K562 (cell line): ENCODE measurements around the gene PI4KA. TPM values are rescaled to one million over a fixed set of nuclear protein-coding genes. Genes with fewer than 3 reads are reported as not detected.

Experiments used
- ATAC-seq: fragments of 200-7000 bp; cut with Tn5 transposase; 3 replicates; pipeline ENCODE4 v1.9.1; 2020; ENCODE audit warnings: moderate library complexity
- BruUV-seq: library from RNA; stranded (reverse); fragments of 400-500 nt; replicated peaks from 2 replicates; lab custom pipeline; 2021; lab: Mats Ljungman, UMichigan
- CTCF ChIA-PET: fragments of 300-600 bp; formaldehyde crosslinking; extraction: SDS; loops from one replicate; lab custom pipeline; 2021; ENCODE audit warnings: low intra/inter-chr PET ratio; lab: Yijun Ruan, JAX
- POLR2A ChIA-PET: fragments of 300-600, 350-650 bp; sonication (Branson Sonifier 250); formaldehyde crosslinking; extraction: SDS; loops from one replicate; lab custom pipeline; 2021; ENCODE audit warnings: antibody characterized with exemption, inconsistent platforms; lab: Yijun Ruan, JAX
- DNase-seq, 4 experiments: peaks; one replicate each; pipeline versions ENCODE4 v3.0.0 to v3.0.0-alpha.2; 2011 to 2018; ENCODE audit warnings: low spot score in 3 of 4, mixed read lengths in 3 of 4; ENCODE audit errors: extremely low read depth in 1 of 4
- FAIRE-seq: peaks from 2 replicates; lab custom pipeline; 2011; peaks lifted over from hg19 to GRCh38; lab: Jason Lieb, UNC
- H2AFZ ChIP-seq: 2 replicates; pipeline ENCODE4 v1.6.0; 2011; ENCODE audit warnings: low read depth, low read length, control low read depth, inconsistent platforms
- H3K27ac ChIP-seq: fragments of 200-600 bp; 3 replicates; pipeline ENCODE4 v1.8.0; 2011; ENCODE audit warnings: low read depth, mild to moderate bottlenecking, control low read depth, inconsistent platforms, low read length, moderate library complexity, mixed read lengths; ENCODE audit errors: extremely low read depth
- H3K27me3 ChIP-seq, 2 experiments: fragments of 300-600 bp in 1 of 2; 2 replicates in 1 of 2; 3 replicates in 1 of 2; pipeline versions ENCODE4 v1.6.0 to v1.8.0; 2011; ENCODE audit warnings: inconsistent platforms in 2 of 2, low read length in 2 of 2, mild to moderate bottlenecking in 1 of 2, mixed read lengths in 1 of 2, moderate library complexity in 1 of 2; ENCODE audit not compliant: control insufficient read depth in 2 of 2, insufficient read depth in 2 of 2
- H3K36me3 ChIP-seq: fragments of 300-600 bp; 3 replicates; pipeline ENCODE4 v1.8.0; 2011; ENCODE audit warnings: mild to moderate bottlenecking, low read length, inconsistent platforms; ENCODE audit not compliant: control insufficient read depth, insufficient read depth
- H3K4me1 ChIP-seq, 2 experiments: fragments of 200-600 bp in 1 of 2; replicated peaks in 1 of 2; 2 replicates in 1 of 2; 3 replicates in 1 of 2; pipeline versions ENCODE4 v1.5.1 to v1.8.0; 2011; ENCODE audit warnings: inconsistent platforms in 2 of 2, low read length in 2 of 2, mild to moderate bottlenecking in 1 of 2, mixed read lengths in 1 of 2, moderate library complexity in 1 of 2; ENCODE audit not compliant: control insufficient read depth in 2 of 2, insufficient read depth in 2 of 2
- H3K4me2 ChIP-seq: 2 replicates; pipeline ENCODE4 v1.6.1; 2011; ENCODE audit warnings: low read length, control low read depth, inconsistent platforms, mixed read lengths; ENCODE audit not compliant: insufficient read depth
- H3K4me3 ChIP-seq: fragments of 200-600 bp; sonication (generic), shearing (Covaris generic); 2 replicates; pipeline ENCODE4 v1.5.1; 2016; ENCODE audit warnings: control low read depth, inconsistent platforms
- H3K79me2 ChIP-seq: fragments of 200-600 bp; 3 replicates; pipeline ENCODE4 v1.8.0; 2011; ENCODE audit warnings: low read length, inconsistent platforms; ENCODE audit not compliant: control insufficient read depth, insufficient read depth
- H3K9ac ChIP-seq, 2 experiments: 2 replicates each; pipeline versions ENCODE4 v1.6.0 to v1.6.1; 2011; ENCODE audit warnings: low read depth in 2 of 2, low read length in 2 of 2, control low read depth in 1 of 2, inconsistent platforms in 1 of 2, mild to moderate bottlenecking in 1 of 2, mixed read lengths in 1 of 2; ENCODE audit not compliant: insufficient read depth in 1 of 2
- H3K9me1 ChIP-seq: one replicate; pipeline ENCODE4 v1.6.0; 2011; ENCODE audit warnings: inconsistent platforms, mild to moderate bottlenecking, low read length, moderate library complexity; ENCODE audit not compliant: control insufficient read depth, insufficient read depth
- H3K9me3 ChIP-seq: replicated peaks from 2 replicates; pipeline ENCODE4 v1.5.1; 2011; ENCODE audit warnings: low read depth, low read length, inconsistent platforms; ENCODE audit not compliant: control insufficient read depth, insufficient read depth
- H4K20me1 ChIP-seq: replicated peaks from 2 replicates; pipeline ENCODE4 v1.6.1; 2011; ENCODE audit warnings: low read length, inconsistent platforms, mixed read lengths; ENCODE audit not compliant: control insufficient read depth, insufficient read depth
- CBFA2T2 ChIP-seq: fragments of 450-650 bp; conservative IDR thresholded peaks from 2 replicates; pipeline ENCODE4 v1.6.1; 2017; ENCODE audit warnings: mild to moderate bottlenecking
- FOS ChIP-seq: IDR thresholded peaks from 3 replicates; pipeline ENCODE4 v1.6.1; 2011; ENCODE audit not compliant: insufficient read length; ENCODE audit errors: extremely low read depth
- GABPA ChIP-seq: fragments of 200-800 bp; sonication (Bioruptor generic); conservative IDR thresholded peaks from 2 replicates; pipeline ENCODE4 v1.6.1; 2016; ENCODE audit warnings: low read depth, missing genetic modification characterization, missing compliant biosample characterization
- HMG20B ChIP-seq: fragments of 250-450 bp; sonication (Bioruptor Pico); IDR thresholded peaks from 2 replicates; pipeline ENCODE4 v1.5.0; 2021; ENCODE audit warnings: mild to moderate bottlenecking
- HMGN3 ChIP-seq: IDR thresholded peaks from 2 replicates; pipeline ENCODE4 v1.6.1; 2011; ENCODE audit warnings: borderline replicate concordance, low read depth, mild to moderate bottlenecking, mixed read lengths, low read length; ENCODE audit not compliant: insufficient read length; ENCODE audit errors: extremely low read depth
- JUNB ChIP-seq: fragments of 450-650 bp; formaldehyde crosslinking; conservative IDR thresholded peaks from 2 replicates; pipeline ENCODE4 v1.4.0; 2020; ENCODE audit warnings: mild to moderate bottlenecking
- MCM3 ChIP-seq: fragments of 450-650 bp; IDR thresholded peaks from 2 replicates; pipeline ENCODE4 v1.6.1; 2016
- POLR3G ChIP-seq: IDR thresholded peaks from 2 replicates; pipeline ENCODE4 v1.6.1; 2011; ENCODE audit not compliant: insufficient read length, insufficient replicate concordance; ENCODE audit errors: extremely low read depth
- PTTG1 ChIP-seq: fragments of 450-650 bp; IDR thresholded peaks from 2 replicates; pipeline ENCODE4 v1.6.1; 2016; ENCODE audit warnings: low read depth, mild to moderate bottlenecking, missing genetic modification characterization, missing compliant biosample characterization
- RFX5 ChIP-seq: IDR thresholded peaks from 2 replicates; pipeline ENCODE4 v1.6.1; 2011; ENCODE audit warnings: low read depth, mild to moderate bottlenecking, improper control_type of control experiment, low read length
- SMC3 ChIP-seq: conservative IDR thresholded peaks from 2 replicates; pipeline ENCODE4 v1.6.1; 2011; ENCODE audit warnings: low read depth, low read length, improper control_type of control experiment; ENCODE audit not compliant: insufficient read depth
- TEAD2 ChIP-seq: fragments of 450-650 bp; IDR thresholded peaks from 2 replicates; pipeline ENCODE4 v1.6.1; 2016; ENCODE audit warnings: missing genetic modification characterization, control low read depth, missing compliant biosample characterization
- TSC22D4 ChIP-seq: fragments of 450-650 bp; IDR thresholded peaks from 2 replicates; pipeline ENCODE4 v1.6.1; 2016; ENCODE audit warnings: missing genetic modification characterization, missing biosample characterization, control low read depth
- ZNF444 ChIP-seq: fragments of 250-450 bp; sonication (Bioruptor Pico); IDR thresholded peaks from 2 replicates; pipeline ENCODE4 v1.4.0; 2020; ENCODE audit warnings: mild to moderate bottlenecking, moderate library complexity
- ZNF696 ChIP-seq: fragments of 250-450 bp; sonication (Bioruptor Pico); conservative IDR thresholded peaks from 2 replicates; pipeline ENCODE4 v1.4.0; 2020; ENCODE audit warnings: mild to moderate bottlenecking, moderate library complexity
- ZSCAN32 ChIP-seq: fragments of 450-650 bp; formaldehyde crosslinking; IDR thresholded peaks from 2 replicates; pipeline ENCODE4 v1.4.0; 2020; ENCODE audit warnings: mild to moderate bottlenecking, moderate library complexity
- WGBS: fragments of 100-300 bp; shearing (Covaris generic); methylation state at CpG from one replicate; pipeline ENCODE4 v1.1.6; 2016; ENCODE audit warnings: low coverage, mixed read lengths; ENCODE audit not compliant: insufficient coverage; ENCODE audit errors: missing lambda C conversion rate; 5-methylcytosine and 5-hydroxymethylcytosine counted together
- in situ Hi-C: fragments of 300-500 bp; cut with MboI; formaldehyde crosslinking; loops from 4 replicates; pipeline ENCODE4 v1.15.0; 2018; ENCODE audit warnings: inconsistent platforms, mixed read lengths
- intact Hi-C: fragments of 100-400 bp; cut with micrococcal nuclease; formaldehyde crosslinking; loops from 2 replicates; pipeline ENCODE4 v1.14.2; 2022
- polyA plus RNA-seq, 8 experiments: library from polyadenylated mRNA; depleted of rRNA in 4 of 8; stranded (reverse) in 5 of 8; unstranded in 3 of 8; fragments of >200 nt; fragmentation: Nextera tagmentation in 2 of 8; fragmentation: Illumina TruSeq in 1 of 8; extraction: Ambion mirVana in 2 of 8; extraction: Trizol in 1 of 8; gene quantifications; 2 replicates each; pipeline versions ENCODE4 v1.2.1 to v1.2.3, GENCODE V29; 2011 to 2014; ENCODE audit warnings: inconsistent platforms in 1 of 8, missing spikeins in 1 of 8
- total RNA-seq, 7 experiments: library from RNA; depleted of rRNA in 6 of 7; stranded (reverse); fragments of >200 nt in 6 of 7; fragmentation: Illumina TruSeq in 2 of 7; extraction: Trizol in 2 of 7; gene quantifications; 2 replicates each; pipeline versions ENCODE4 v1.2.1 to v1.2.3, GENCODE V29; 2011 to 2021; ENCODE audit warnings: low replicate concordance in 1 of 7
- TF ChIP-seq, protein P1 (sequence below): sonication (generic); formaldehyde crosslinking; IDR thresholded peaks from 2 replicates; pipeline ENCODE4 v1.8.0; 2022; ENCODE audit warnings: missing genetic modification reagents, mild to moderate bottlenecking, moderate library complexity, borderline replicate concordance
- TF ChIP-seq, protein P2 (sequence below): fragments of 450-650 bp; IDR thresholded peaks from 2 replicates; pipeline ENCODE4 v1.6.1; 2017; ENCODE audit warnings: antibody characterized with exemption, mild to moderate bottlenecking

Gene PI4KA
- total and polyA plus RNA-seq, 9 of the 15 experiments (the other 6 are each of a cell fraction or from before 2014, with no cell fraction given), result 7.3 to 187 (median 84.7) TPM

- in situ Hi-C loops, result no loop called here
- TF ChIP-seq MCM3 (no peak), RFX5 (no peak), ZSCAN32 (CRISPR knock-in tag) (no peak), TSC22D4 (tag) (no peak), CBFA2T2 (no peak), POLR3G (no peak), GABPA (peak; percentile 61), PTTG1 (tag) (0 out of 2 replicates have a peak, but pooled peaks have one; percentile 57), TEAD2 (tag) (no peak), ZNF444 (CRISPR knock-in tag) (no peak), JUNB (CRISPR knock-in tag) (no peak), HMGN3 (no peak), SMC3 (no peak), HMG20B (CRISPR knock-in tag) (no peak), ZNF696 (CRISPR knock-in tag) (no peak), FOS (no peak)
- TF ChIP-seq, protein P1, sequence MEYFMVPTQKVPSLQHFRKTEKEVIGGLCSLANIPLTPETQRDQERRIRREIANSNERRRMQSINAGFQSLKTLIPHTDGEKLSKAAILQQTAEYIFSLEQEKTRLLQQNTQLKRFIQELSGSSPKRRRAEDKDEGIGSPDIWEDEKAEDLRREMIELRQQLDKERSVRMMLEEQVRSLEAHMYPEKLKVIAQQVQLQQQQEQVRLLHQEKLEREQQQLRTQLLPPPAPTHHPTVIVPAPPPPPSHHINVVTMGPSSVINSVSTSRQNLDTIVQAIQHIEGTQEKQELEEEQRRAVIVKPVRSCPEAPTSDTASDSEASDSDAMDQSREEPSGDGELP (CRISPR knock-in tag), result peak; percentile 37; the same call in 1 of the 2 replicates
- TF ChIP-seq, protein P2, sequence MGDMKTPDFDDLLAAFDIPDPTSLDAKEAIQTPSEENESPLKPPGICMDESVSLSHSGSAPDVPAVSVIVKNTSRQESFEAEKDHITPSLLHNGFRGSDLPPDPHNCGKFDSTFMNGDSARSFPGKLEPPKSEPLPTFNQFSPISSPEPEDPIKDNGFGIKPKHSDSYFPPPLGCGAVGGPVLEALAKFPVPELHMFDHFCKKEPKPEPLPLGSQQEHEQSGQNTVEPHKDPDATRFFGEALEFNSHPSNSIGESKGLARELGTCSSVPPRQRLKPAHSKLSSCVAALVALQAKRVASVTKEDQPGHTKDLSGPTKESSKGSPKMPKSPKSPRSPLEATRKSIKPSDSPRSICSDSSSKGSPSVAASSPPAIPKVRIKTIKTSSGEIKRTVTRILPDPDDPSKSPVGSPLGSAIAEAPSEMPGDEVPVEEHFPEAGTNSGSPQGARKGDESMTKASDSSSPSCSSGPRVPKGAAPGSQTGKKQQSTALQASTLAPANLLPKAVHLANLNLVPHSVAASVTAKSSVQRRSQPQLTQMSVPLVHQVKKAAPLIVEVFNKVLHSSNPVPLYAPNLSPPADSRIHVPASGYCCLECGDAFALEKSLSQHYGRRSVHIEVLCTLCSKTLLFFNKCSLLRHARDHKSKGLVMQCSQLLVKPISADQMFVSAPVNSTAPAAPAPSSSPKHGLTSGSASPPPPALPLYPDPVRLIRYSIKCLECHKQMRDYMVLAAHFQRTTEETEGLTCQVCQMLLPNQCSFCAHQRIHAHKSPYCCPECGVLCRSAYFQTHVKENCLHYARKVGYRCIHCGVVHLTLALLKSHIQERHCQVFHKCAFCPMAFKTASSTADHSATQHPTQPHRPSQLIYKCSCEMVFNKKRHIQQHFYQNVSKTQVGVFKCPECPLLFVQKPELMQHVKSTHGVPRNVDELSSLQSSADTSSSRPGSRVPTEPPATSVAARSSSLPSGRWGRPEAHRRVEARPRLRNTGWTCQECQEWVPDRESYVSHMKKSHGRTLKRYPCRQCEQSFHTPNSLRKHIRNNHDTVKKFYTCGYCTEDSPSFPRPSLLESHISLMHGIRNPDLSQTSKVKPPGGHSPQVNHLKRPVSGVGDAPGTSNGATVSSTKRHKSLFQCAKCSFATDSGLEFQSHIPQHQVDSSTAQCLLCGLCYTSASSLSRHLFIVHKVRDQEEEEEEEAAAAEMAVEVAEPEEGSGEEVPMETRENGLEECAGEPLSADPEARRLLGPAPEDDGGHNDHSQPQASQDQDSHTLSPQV, result no peak
Observed at GRCh38 chr22:20840646-20841371, 17.8 kb downstream of the PI4KA start.

More at GRCh38 chr22:20840646-20841371, 17.8 kb downstream of the PI4KA start:
- H2AFZ ChIP-seq, result no peak overlapping the region
- peak overlapping the region in 1 of 2 experiments; percentile 20; a peak in 1 of 4 replicates for H3K9ac ChIP-seq
- H3K27ac ChIP-seq, result no peak overlapping the region
- FAIRE-seq (no peak), DNase-seq (peak in 3 of 4 experiments; percentile 43 to 78 (median 51)), ATAC-seq (peak; percentile 46)
- H3K36me3 ChIP-seq, result no peaks in the 10 kb centered on the region
- ChIA-PET POLR2A (interaction anchor here (0.6 to 2.0 kb wide), 6 partner anchors 9 to 156 kb away, joined by 3 to 8 read pairs (median 4); no protein-coding TSS in a partner anchor), CTCF (no interaction called here)
- no peak overlapping the region for H3K4me3 ChIP-seq
- H3K4me1 ChIP-seq, result peaks cover 17 to 33% of the 10 kb centered on the region in 2 experiments
- no peaks in the 10 kb centered on the region for H3K9me1 ChIP-seq
- H3K27me3 ChIP-seq, result no peaks in the 10 kb centered on the region; a peak in 1 of 5 replicates
- peak overlapping the region; percentile 5; the same call in 1 of the 2 replicates for H3K4me2 ChIP-seq
- peaks cover 74% of the 10 kb centered on the region for H3K79me2 ChIP-seq
- intact Hi-C loops, result loop anchor here (2.0 kb wide), 1 partner anchor 16 kb away; no protein-coding TSS in a partner anchor
- BruUV-seq, result no TSS peak
- H3K9me3 ChIP-seq, result no peaks in the 10 kb centered on the region
- H4K20me1 ChIP-seq, result peaks cover 33% of the 10 kb centered on the region
- WGBS, result 21% methylated on average over 8 of the region's 8 CpGs
